K562 (cell line): ENCODE data around the gene ZNF284. TPM values are rescaled to one million over a fixed set of nuclear protein-coding genes. Genes with fewer than 3 reads are reported as not detected.

Source experiments
- CHD2 ChIP-seq: IDR thresholded peaks from 2 replicates; pipeline ENCODE4 v1.6.1; 2011; ENCODE audit warnings: low read depth, low read length
- EP300 ChIP-seq: IDR thresholded peaks from 2 replicates; pipeline ENCODE4 v1.6.1; 2012; ENCODE audit warnings: low read length, improper control_type of control experiment
- GABPB2 ChIP-seq: fragments of 250-450 bp; sonication (Bioruptor Pico); conservative IDR thresholded peaks from 2 replicates; pipeline ENCODE4 v1.5.1; 2021; ENCODE audit warnings: mild to moderate bottlenecking
- JUND ChIP-seq, 2 experiments: IDR thresholded peaks; 2 replicates in 1 of 2; 3 replicates in 1 of 2; pipeline ENCODE4 v1.6.1; 2011; ENCODE audit warnings: borderline replicate concordance in 2 of 2, low read depth in 2 of 2, low read length in 2 of 2, improper control_type of control experiment in 1 of 2, missing biosample characterization in 1 of 2, missing genetic modification characterization in 1 of 2, missing genetic modification reagents in 1 of 2
- KAT2B ChIP-seq: IDR thresholded peaks from one replicate; pipeline ENCODE4 v1.6.1; 2012; ENCODE audit warnings: low read depth, mild to moderate bottlenecking, control low read depth, inconsistent platforms, low read length, moderate library complexity
- KLF10 ChIP-seq: fragments of 250-450 bp; sonication (Bioruptor Pico); IDR thresholded peaks from 2 replicates; pipeline ENCODE4 v1.6.1; 2021; ENCODE audit warnings: matching md5 sums
- PATZ1 ChIP-seq: fragments of 250-450 bp; sonication (Bioruptor Pico); IDR thresholded peaks from 2 replicates; pipeline ENCODE4 v1.5.0; 2020; ENCODE audit warnings: mild to moderate bottlenecking, borderline replicate concordance
- RFX5 ChIP-seq: IDR thresholded peaks from 2 replicates; pipeline ENCODE4 v1.6.1; 2011; ENCODE audit warnings: low read depth, mild to moderate bottlenecking, improper control_type of control experiment, low read length
- SIN3A ChIP-seq, 2 experiments: fragments of 150-350 bp in 1 of 2; IDR thresholded peaks; 2 replicates each; pipeline ENCODE4 v1.6.1; 2011 to 2016; ENCODE audit warnings: borderline replicate concordance in 2 of 2, low read depth in 2 of 2, low read length in 2 of 2, mild to moderate bottlenecking in 2 of 2, moderate library complexity in 2 of 2; ENCODE audit not compliant: control insufficient read depth in 1 of 2
- SMAD2 ChIP-seq: fragments of 150-350 bp; IDR thresholded peaks from 2 replicates; pipeline ENCODE4 v1.6.1; 2014; ENCODE audit warnings: low read depth, mild to moderate bottlenecking, low read length
- SMC3 ChIP-seq: conservative IDR thresholded peaks from 2 replicates; pipeline ENCODE4 v1.6.1; 2011; ENCODE audit warnings: low read depth, low read length, improper control_type of control experiment; ENCODE audit not compliant: insufficient read depth
- TGIF2 ChIP-seq: sonication (generic); formaldehyde crosslinking; IDR thresholded peaks from 2 replicates; pipeline ENCODE4 v1.8.1; 2022; ENCODE audit warnings: mild to moderate bottlenecking, missing genetic modification reagents, moderate library complexity
- TOE1 ChIP-seq, 2 experiments: fragments of 450-650 bp in 1 of 2; sonication (generic) in 1 of 2; formaldehyde crosslinking in 1 of 2; IDR thresholded peaks; 2 replicates each; pipeline versions ENCODE4 v1.7.1 to v1.8.0; 2016 to 2022; ENCODE audit warnings: borderline replicate concordance in 2 of 2, mild to moderate bottlenecking in 2 of 2, antibody characterized with exemption in 1 of 2, inconsistent platforms in 1 of 2, low read depth in 1 of 2, missing genetic modification reagents in 1 of 2, moderate library complexity in 1 of 2
- ZBTB8A ChIP-seq: fragments of 450-650 bp; IDR thresholded peaks from 2 replicates; pipeline ENCODE4 v1.6.1; 2018; ENCODE audit warnings: mild to moderate bottlenecking, moderate library complexity; ENCODE audit not compliant: partially characterized antibody
- ZFP91 ChIP-seq: sonication (generic); formaldehyde crosslinking; IDR thresholded peaks from 2 replicates; pipeline ENCODE4 v1.8.0; 2022; ENCODE audit warnings: mild to moderate bottlenecking, missing genetic modification reagents
- ZNF12 ChIP-seq: sonication (generic); formaldehyde crosslinking; IDR thresholded peaks from 2 replicates; pipeline ENCODE4 v1.4.0; 2020; ENCODE audit warnings: mild to moderate bottlenecking, missing genetic modification reagents
- ZNF280B ChIP-seq: fragments of 250-450 bp; sonication (Bioruptor Pico); IDR thresholded peaks from 2 replicates; pipeline ENCODE4 v1.5.1; 2021; ENCODE audit warnings: mild to moderate bottlenecking
- ZNF431 ChIP-seq: sonication (generic); formaldehyde crosslinking; IDR thresholded peaks from 2 replicates; pipeline ENCODE4 v1.8.0; 2022; ENCODE audit warnings: mild to moderate bottlenecking, missing genetic modification reagents
- ZNF639 ChIP-seq, 2 experiments: fragments of 200-800 bp in 1 of 2; sonication (Bioruptor generic) in 1 of 2; sonication (generic) in 1 of 2; formaldehyde crosslinking in 1 of 2; IDR thresholded peaks in 1 of 2; conservative IDR thresholded peaks in 1 of 2; 2 replicates each; pipeline versions ENCODE4 v1.5.0 to v1.6.1; 2016 to 2020; ENCODE audit warnings: missing compliant biosample characterization in 1 of 2, missing genetic modification characterization in 1 of 2, missing genetic modification reagents in 1 of 2
- polyA plus RNA-seq, 8 experiments: library from polyadenylated mRNA; depleted of rRNA in 4 of 8; stranded (reverse) in 5 of 8; unstranded in 3 of 8; fragments of >200 nt; fragmentation: Nextera tagmentation in 2 of 8; fragmentation: Illumina TruSeq in 1 of 8; extraction: Ambion mirVana in 2 of 8; extraction: Trizol in 1 of 8; gene quantifications; 2 replicates each; pipeline versions ENCODE4 v1.2.1 to v1.2.3, GENCODE V29; 2011 to 2014; ENCODE audit warnings: inconsistent platforms in 1 of 8, missing spikeins in 1 of 8
- total RNA-seq, 7 experiments: library from RNA; depleted of rRNA in 6 of 7; stranded (reverse); fragments of >200 nt in 6 of 7; fragmentation: Illumina TruSeq in 2 of 7; extraction: Trizol in 2 of 7; gene quantifications; 2 replicates each; pipeline versions ENCODE4 v1.2.1 to v1.2.3, GENCODE V29; 2011 to 2021; ENCODE audit warnings: low replicate concordance in 1 of 7

Gene ZNF284
- total and polyA plus RNA-seq, 9 of the 15 experiments (the other 6 are each of a cell fraction or from before 2014, with no cell fraction given) = 0.07 to 0.24 (median 0.20) TPM

- TF ChIP-seq KAT2B = no peak
- TF ChIP-seq SIN3A (IDR thresholded peaks at IDR 0.05; ENCODE audit: borderline replicate concordance in 2 of 2, control insufficient read depth in 1 of 2, low read depth in 2 of 2, low read length in 2 of 2) = peak in 1 of 2 experiments; percentile 87; a peak in 1 of 4 replicates
- 0 out of 2 replicates have a peak, but pooled peaks have one; percentile 1 for TF ChIP-seq SMC3
- no peak for TF ChIP-seq ZNF280B
- no peak for TF ChIP-seq KLF10
- TF ChIP-seq ZNF639 (CRISPR knock-in tag; conservative IDR thresholded peaks at IDR 0.05 in 1 of 2, IDR thresholded peaks at IDR 0.05 in 1 of 2) = 0 out of 4 replicates have a peak, but pooled peaks of 1 of the 2 experiments have one; percentile 59
- peak; percentile 60 for TF ChIP-seq JUND (IDR thresholded peaks at IDR 0.05; ENCODE audit: borderline replicate concordance, low read depth, low read length)
- TF ChIP-seq JUND (tag; IDR thresholded peaks at IDR 0.05; ENCODE audit: borderline replicate concordance, low read depth, low read length) = no peak; the same call in 2 of the 3 replicates
- no peak for TF ChIP-seq TOE1 (IDR thresholded peaks at IDR 0.05; ENCODE audit: borderline replicate concordance)
- TF ChIP-seq TOE1 (CRISPR knock-in tag; IDR thresholded peaks at IDR 0.05; ENCODE audit: borderline replicate concordance, low read depth) = no peak
- TF ChIP-seq SMAD2 = no peak
- TF ChIP-seq CHD2 = peak; percentile 50
- TF ChIP-seq GABPB2 (CRISPR knock-in tag) = no peak
- no peak for TF ChIP-seq ZBTB8A
- no peak for TF ChIP-seq RFX5
- TF ChIP-seq ZNF431 (CRISPR knock-in tag) = no peak
- no peak; the same call in 1 of the 2 replicates for TF ChIP-seq EP300
- no peak for TF ChIP-seq ZNF12
- no peak for TF ChIP-seq ZFP91
- no peak for TF ChIP-seq PATZ1 (CRISPR knock-in tag)
- TF ChIP-seq TGIF2 (CRISPR knock-in tag) = no peak
Observed at GRCh38 chr19:44113138-44113783, 41.3 kb downstream of the ZNF284 start, which contains the start of gene ZNF225 (continued).
